HEK293T (cell line): ENCODE data around the gene NEBL.

Experiments used
- BHLHE40 ChIP-seq: fragments of 450-650 bp; IDR thresholded peaks from 2 replicates; pipeline ENCODE4 v1.6.1; 2016; ENCODE audit warnings: mild to moderate bottlenecking, moderate library complexity, borderline replicate concordance
- FOXK2 ChIP-seq: fragments of 450-650 bp; IDR thresholded peaks from 2 replicates; pipeline ENCODE4 v1.6.1; 2016; ENCODE audit warnings: mild to moderate bottlenecking
- FOXM1 ChIP-seq: fragments of 450-650 bp; IDR thresholded peaks from 2 replicates; pipeline ENCODE4 v1.6.1; 2017; ENCODE audit warnings: mild to moderate bottlenecking, borderline replicate concordance
- HDGF ChIP-seq: fragments of 450-650 bp; IDR thresholded peaks from 2 replicates; pipeline ENCODE4 v1.6.1; 2017; ENCODE audit warnings: antibody characterized with exemption, borderline replicate concordance
- SUZ12 ChIP-seq: fragments of 450-650 bp; IDR thresholded peaks from 2 replicates; pipeline ENCODE4 v1.6.1; 2016; ENCODE audit warnings: mild to moderate bottlenecking

DNA sequence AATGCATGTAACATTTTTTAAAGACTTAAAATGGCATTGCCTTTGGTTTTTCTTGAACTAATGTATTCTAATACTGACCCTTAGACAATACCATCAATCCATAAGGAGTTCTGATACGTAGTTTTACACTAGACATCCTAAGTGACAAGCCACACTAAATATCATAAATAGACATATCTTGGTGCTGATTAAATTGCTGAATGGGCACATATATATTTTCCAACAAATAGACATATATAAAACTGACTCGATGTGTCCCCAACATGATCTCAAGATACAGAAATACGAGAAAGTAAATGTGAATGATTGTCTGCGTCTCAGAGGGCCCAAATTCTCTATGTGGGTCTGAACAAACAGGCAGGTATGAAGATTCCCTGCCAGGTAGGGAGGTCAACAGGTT lies 99.8 kb downstream of the NEBL start:
- no peak for TF ChIP-seq HDGF
- TF ChIP-seq SUZ12 = no peak
- TF ChIP-seq BHLHE40 = no peak
- TF ChIP-seq FOXK2 = no peak
- TF ChIP-seq FOXM1 = no peak
